GM23248 (cell line): ENCODE measurements around the gene TXNDC15. TPM values are rescaled to one million over a fixed set of nuclear protein-coding genes. Genes with fewer than 3 reads are reported as not detected.
A peak's percentile ranks its signal among the peaks of the same experiment; 100 is the strongest.
"Not testable (repeated sequence)": the region's sequence is repeated elsewhere in the genome, so short reads cannot be mapped to it uniquely, and the experiment has no call there.

ENCODE experiments used
- DNase-seq: peaks from one replicate; pipeline ENCODE4 v3.0.0-alpha.2; 2015
- H2AFZ ChIP-seq: fragments of 200-600 bp; sonication (generic); 2 replicates; pipeline ENCODE4 v1.6.1; 2016; ENCODE audit warnings: antibody characterized with exemption
- H3F3A ChIP-seq: fragments of 200-600 bp; sonication (generic); 2 replicates; pipeline ENCODE4 v1.6.1; 2016; ENCODE audit warnings: mild to moderate bottlenecking, antibody characterized with exemption, mixed run types; ENCODE audit not compliant: insufficient read depth
- H3K27ac ChIP-seq: fragments of 200-600 bp; sonication (generic); 2 replicates; pipeline ENCODE4 v1.5.1; 2016; ENCODE audit warnings: mild to moderate bottlenecking
- H3K27me3 ChIP-seq: fragments of 200-600 bp; sonication (generic); replicated peaks from 2 replicates; pipeline ENCODE4 v1.6.1; 2016; ENCODE audit warnings: mild to moderate bottlenecking; ENCODE audit not compliant: insufficient read depth
- H3K36me3 ChIP-seq: fragments of 200-600 bp; sonication (generic); 2 replicates; pipeline ENCODE4 v1.6.1; 2016; ENCODE audit warnings: low read depth, mild to moderate bottlenecking
- H3K4me1 ChIP-seq: fragments of 200-600 bp; sonication (generic); 2 replicates; pipeline ENCODE4 v1.6.1; 2016; ENCODE audit warnings: mild to moderate bottlenecking; ENCODE audit not compliant: insufficient read depth
- H3K4me2 ChIP-seq: fragments of 200-600 bp; sonication (generic); one replicate; pipeline ENCODE4 v1.6.1; 2016; ENCODE audit warnings: mild to moderate bottlenecking; ENCODE audit not compliant: unreplicated experiment
- H3K4me3 ChIP-seq: fragments of 200-600 bp; sonication (generic); 2 replicates; pipeline ENCODE4 v1.5.1; 2016; ENCODE audit warnings: mild to moderate bottlenecking
- H3K79me2 ChIP-seq: fragments of 200-600 bp; sonication (generic); 2 replicates; pipeline ENCODE4 v1.6.1; 2016; ENCODE audit warnings: mild to moderate bottlenecking; ENCODE audit not compliant: insufficient read depth
- H3K9ac ChIP-seq: fragments of 200-600 bp; sonication (generic); 2 replicates; pipeline ENCODE4 v1.6.1; 2016; ENCODE audit warnings: mild to moderate bottlenecking
- H3K9me2 ChIP-seq: fragments of 200-600 bp; sonication (generic); 2 replicates; pipeline ENCODE4 v1.6.1; 2016; ENCODE audit warnings: mixed run types, mild to moderate bottlenecking, moderate library complexity; ENCODE audit not compliant: insufficient read depth
- H3K9me3 ChIP-seq: fragments of 200-600 bp; sonication (generic); one replicate; pipeline ENCODE4 v1.6.1; 2017; ENCODE audit warnings: low read depth
- H4K20me1 ChIP-seq: fragments of 200-600 bp; sonication (generic); 2 replicates; pipeline ENCODE4 v1.6.0; 2016; ENCODE audit not compliant: insufficient read depth
- EZH2 ChIP-seq: fragments of 200-600 bp; sonication (generic); IDR thresholded peaks from 2 replicates; pipeline ENCODE4 v1.6.1; 2018; ENCODE audit warnings: antibody characterized with exemption, mild to moderate bottlenecking; ENCODE audit not compliant: insufficient read depth, poor library complexity, severe bottlenecking
- EZH2phosphoT487 ChIP-seq: fragments of 200-600 bp; sonication (generic); IDR thresholded peaks from 2 replicates; pipeline ENCODE4 v1.6.1; 2018; ENCODE audit warnings: antibody characterized with exemption, moderate library complexity, mild to moderate bottlenecking, low read depth; ENCODE audit not compliant: insufficient read depth
- WGBS, 2 experiments: methylation state at CpG; one replicate each; pipeline ENCODE4 v1.1.6; 2015 to 2017; ENCODE audit warnings: low lambda C conversion rate in 2 of 2, low coverage in 1 of 2; ENCODE audit errors: missing lambda C conversion rate in 2 of 2; 5-methylcytosine and 5-hydroxymethylcytosine counted together
- in situ Hi-C: fragments of 300-500 bp; cut with MboI; formaldehyde crosslinking; loops from 2 replicates; pipeline ENCODE4 v1.15.0; 2020
- polyA plus RNA-seq: library from polyadenylated mRNA; unstranded; fragments of >200 nt; fragmentation: Nextera tagmentation; extraction: Ambion mirVana; gene quantifications from 2 replicates; pipeline ENCODE4 v1.2.1, GENCODE V29; 2016
- total RNA-seq: library from RNA; depleted of rRNA; stranded (reverse); fragments of >200 nt; shearing (Covaris generic); gene quantifications from 2 replicates; pipeline ENCODE4 v1.2.3, GENCODE V29; 2014

TXNDC15 gene
- total and polyA plus RNA-seq, 2 experiments from 2014 or later, result 102 to 170 TPM

DNA sequence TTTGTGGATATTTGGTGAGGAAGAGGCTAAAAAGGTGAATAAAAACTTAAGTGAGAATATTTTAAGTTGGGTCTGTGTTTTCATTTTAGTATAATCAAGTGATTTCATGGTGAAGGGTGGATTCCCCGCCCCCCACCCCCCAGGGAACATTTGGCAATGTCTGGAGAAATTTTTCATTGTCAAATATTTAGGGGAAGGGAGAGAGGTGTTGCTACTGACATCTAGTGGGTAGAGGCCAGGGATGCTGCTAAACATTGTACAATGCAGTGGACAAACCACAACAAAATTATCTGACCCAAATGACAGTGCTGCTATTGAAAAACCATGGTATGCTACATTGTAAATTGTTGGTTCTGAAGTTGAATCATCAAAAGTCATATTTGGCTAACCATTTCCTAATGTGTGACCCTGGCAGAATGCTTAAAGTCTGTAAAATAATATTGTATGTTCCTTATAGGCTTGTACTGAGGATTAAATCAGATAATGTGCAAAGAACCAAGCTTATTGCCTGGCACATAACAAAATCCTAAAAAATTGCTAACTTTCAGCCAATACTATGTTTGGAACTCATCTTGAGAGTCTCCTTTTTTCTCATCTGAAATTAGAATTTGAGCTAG lies 22.8 kb upstream of the TXNDC15 start:
- 25 to 41% methylated on average over 1 of the region's 1 CpG for WGBS, 2 experiments
- in situ Hi-C loops, result no loop called here
- H4K20me1 ChIP-seq, result peaks cover 20% of the 10 kb centered on the region; the same call in 1 of the 2 replicates

DNA sequence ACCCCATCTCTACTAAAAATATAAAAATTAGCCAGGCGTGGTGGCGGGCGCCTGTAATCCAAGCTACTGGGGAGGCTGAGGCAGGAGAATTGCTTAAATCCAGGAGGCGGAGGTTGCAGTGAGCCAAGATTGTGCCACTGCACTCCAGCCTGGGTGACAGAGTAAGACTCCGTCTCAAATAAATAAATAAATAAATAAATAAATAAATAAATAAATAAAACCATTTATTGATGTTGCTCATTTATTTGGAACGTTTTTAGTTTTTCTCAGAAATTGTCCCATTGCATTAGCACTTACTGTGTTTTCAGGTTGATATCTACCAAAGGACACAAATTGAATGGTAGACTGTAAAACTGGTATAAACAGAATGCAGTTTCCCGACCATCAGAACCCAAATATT lies 17.7 kb upstream of the TXNDC15 start:
- H3K27me3 ChIP-seq, H3K4me3 ChIP-seq, H3K27ac ChIP-seq, H3K4me2 ChIP-seq, H3K9me2 ChIP-seq, in situ Hi-C loops, DNase-seq, H2AFZ ChIP-seq, H3K4me1 ChIP-seq, H3K9ac ChIP-seq, H3K9me3 ChIP-seq: not testable (repeated sequence)
- Histone ChIP-seq H3K79me2 (peaks cover 70% of the 10 kb centered on the region), H3F3A (peaks cover 20% of the 10 kb centered on the region; the same call in 1 of the 2 replicates), H3K36me3 (peaks cover 56% of the 10 kb centered on the region), H4K20me1 (peaks cover 15% of the 10 kb centered on the region; the same call in 1 of the 2 replicates)
- WGBS, 2 experiments, result 87 to 97% methylated on average over 7 of the region's 7 CpGs

More for the DNA sequence above, 22.8 kb upstream of the TXNDC15 start:
- Histone ChIP-seq H3K9me3 (no peaks in the 10 kb centered on the region), H2AFZ (no peak overlapping the region), H3K4me1 (peaks cover 25% of the 10 kb centered on the region), H3K79me2 (peaks cover 98% of the 10 kb centered on the region), H3K4me3 (peak overlapping the region; percentile 18; the same call in 1 of the 2 replicates), H3K4me2 (peak overlapping the region; percentile 72), H3K9ac (peak overlapping the region; percentile 35; the same call in 1 of the 2 replicates), H3K27ac (peak overlapping the region; percentile 51), H3F3A (peaks cover 44% of the 10 kb centered on the region), H3K36me3 (peaks cover 21% of the 10 kb centered on the region), H3K9me2 (no peaks in the 10 kb centered on the region), H3K27me3 (no peaks in the 10 kb centered on the region)
- peak; percentile 70 for DNase-seq
- TF ChIP-seq EZH2 (no peak), EZH2phosphoT487 (no peak)

DNA sequence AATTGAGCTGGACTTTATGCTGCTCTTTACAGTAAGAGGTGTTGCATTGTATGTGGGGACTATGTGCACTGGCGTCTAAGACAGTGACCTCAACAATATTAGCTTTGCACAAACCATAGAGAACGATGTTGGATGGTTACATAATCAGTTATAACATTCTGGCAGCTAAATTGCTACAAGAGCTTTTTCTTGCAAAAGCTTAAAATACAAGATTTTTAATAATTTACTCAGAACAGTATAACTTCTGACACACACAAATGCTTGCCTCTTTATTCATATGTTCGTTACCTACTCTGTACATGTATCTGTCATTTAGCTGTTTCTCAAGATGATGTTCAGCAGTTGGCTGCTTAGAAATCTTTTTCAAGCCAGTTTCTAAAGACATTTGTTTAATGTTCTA lies 16.8 kb upstream of the TXNDC15 start:
- WGBS, 2 experiments, result 65 to 69% methylated on average over 3 of the region's 3 CpGs
- no peak overlapping the region for H3K4me2 ChIP-seq
- H3K9ac ChIP-seq, result no peak overlapping the region
- peaks cover 17% of the 10 kb centered on the region; the same call in 1 of the 2 replicates for H3F3A ChIP-seq
- H3K9me2 ChIP-seq, result no peaks in the 10 kb centered on the region
- no peak for DNase-seq
- 0 out of 2 replicates have a peak, but pooled peaks cover 6% of the 10 kb centered on the region for H4K20me1 ChIP-seq
- peaks cover 61% of the 10 kb centered on the region for H3K79me2 ChIP-seq
- no peaks in the 10 kb centered on the region for H3K27me3 ChIP-seq
- no peaks in the 10 kb centered on the region for H3K9me3 ChIP-seq
- in situ Hi-C loops, result no loop called here
- no peak overlapping the region for H3K4me3 ChIP-seq
- no peak overlapping the region for H2AFZ ChIP-seq
- no peaks in the 10 kb centered on the region for H3K4me1 ChIP-seq
- no peak overlapping the region for H3K27ac ChIP-seq
- TF ChIP-seq EZH2phosphoT487 (no peak), EZH2 (no peak)
- peaks cover 56% of the 10 kb centered on the region for H3K36me3 ChIP-seq

DNA sequence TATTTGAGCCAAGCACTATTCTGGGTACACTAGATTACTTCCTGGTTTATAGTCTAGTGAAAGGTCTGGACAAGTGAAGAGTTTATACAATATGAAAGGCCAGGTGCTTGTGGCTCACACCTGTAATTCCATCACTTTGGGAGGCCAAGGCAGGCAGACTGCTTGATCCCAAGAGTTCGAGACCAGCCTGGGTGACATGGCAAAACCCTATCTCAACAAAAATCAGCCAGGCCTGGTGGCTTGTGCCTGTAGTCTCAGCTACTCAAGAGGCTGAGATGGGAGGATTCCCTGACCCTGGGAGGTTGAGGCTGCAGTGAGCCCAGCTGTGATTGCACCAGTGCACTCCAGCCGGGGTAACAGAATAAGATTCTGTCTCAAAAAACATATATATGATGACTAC lies 9.5 kb upstream of the TXNDC15 start:
- no peaks in the 10 kb centered on the region for H3K4me1 ChIP-seq
- H4K20me1 ChIP-seq, result no peaks in the 10 kb centered on the region
- no peak overlapping the region for H2AFZ ChIP-seq
- H3K36me3 ChIP-seq, result peaks cover 7% of the 10 kb centered on the region; the same call in 1 of the 2 replicates
- no peak overlapping the region for H3K4me3 ChIP-seq
- DNase-seq, result no peak
- no peak overlapping the region for H3K27ac ChIP-seq
- no peak overlapping the region for H3K4me2 ChIP-seq
- no peaks in the 10 kb centered on the region for H3K9me3 ChIP-seq
- no peaks in the 10 kb centered on the region; the same call in 1 of the 2 replicates for H3K79me2 ChIP-seq
- H3K9me2 ChIP-seq, result no peaks in the 10 kb centered on the region
- H3F3A ChIP-seq, result peaks cover 12% of the 10 kb centered on the region; the same call in 1 of the 2 replicates
- no peaks in the 10 kb centered on the region for H3K27me3 ChIP-seq
- H3K9ac ChIP-seq, result no peak overlapping the region
- in situ Hi-C loops, result no loop called here
- TF ChIP-seq EZH2, result no peak
- no peak for TF ChIP-seq EZH2phosphoT487
- 100% methylated on average over 2 of the region's 2 CpGs for WGBS, 2 experiments
